ENCODE measurements around the gene NCKAP5. TPM values are rescaled to one million over a fixed set of nuclear protein-coding genes. Genes with fewer than 3 reads are reported as not detected.

The NCKAP5 gene
- total RNA-seq, 1 experiment from 2014 or later = 3.2 TPM

GRCh38 chr2:132719480-132719879, 848.8 kb downstream of the NCKAP5 start:
- POLR2A ChIA-PET (ENCODE audit: unreplicated experiment) = no interaction called here
- Histone ChIP-seq H3K79me2 (ENCODE audit: low read length) (no peaks in the 10 kb centered on the region), H3K4me1 (ENCODE audit: insufficient read depth, low read length) (peaks cover 6% of the 10 kb centered on the region; the same call in 1 of the 2 replicates), H3K4me3 (ENCODE audit: low read length) (no peak overlapping the region), H4K20me1 (ENCODE audit: low read length) (no peaks in the 10 kb centered on the region), H3K9me3 (ENCODE audit: low read length) (no peaks in the 10 kb centered on the region), H3K4me2 (ENCODE audit: low read length) (no peak overlapping the region), H2AFZ (ENCODE audit: low read length) (no peak overlapping the region), H3K36me3 (ENCODE audit: low read depth, low read length) (no peaks in the 10 kb centered on the region), H3K9ac (ENCODE audit: low read length) (no peak overlapping the region), H3K27me3 (ENCODE audit: low read length) (no peaks in the 10 kb centered on the region), H3K9me2 (replicated peaks; ENCODE audit: low read length) (no peaks in the 10 kb centered on the region), H3K27ac (ENCODE audit: low read length) (no peak overlapping the region), H3F3A (ENCODE audit: low read length, unreplicated experiment) (no peaks in the 10 kb centered on the region)
- intact Hi-C loops (cut with micrococcal nuclease) = no loop called here
- ATAC-seq (no peak), DNase-seq (no peak)
- BruUV-seq (replicated peaks) = no TSS peak
- TF ChIP-seq CTCF (conservative IDR thresholded peaks at IDR 0.05; ENCODE audit: low read depth, low read length) (no peak), EZH2phosphoT487 (IDR thresholded peaks at IDR 0.05; ENCODE audit: borderline replicate concordance, low read length) (no peak), EZH2 (IDR thresholded peaks at IDR 0.05; ENCODE audit: low read length, unreplicated experiment) (no peak)
- CTCF ChIA-PET = no interaction called here

- H3F3A ChIP-seq (ENCODE audit: low read length, unreplicated experiment) = no peaks in the 10 kb centered on the region
- no TSS peak for BruUV-seq (replicated peaks)
- no peak for TF ChIP-seq CTCF (conservative IDR thresholded peaks at IDR 0.05; ENCODE audit: low read depth, low read length)
Observed at GRCh38 chr2:132716954-132717353, 851.3 kb downstream of the NCKAP5 start.

GRCh38 chr2:132715386-132716351, 852.6 kb downstream of the NCKAP5 start:
- ChIA-PET CTCF (no interaction called here), POLR2A (ENCODE audit: unreplicated experiment) (no interaction called here)
- Histone ChIP-seq H3K4me2 (ENCODE audit: low read length) (no peak overlapping the region), H2AFZ (ENCODE audit: low read length) (0 out of 2 replicates have a peak overlapping the region, but pooled peaks have one; percentile 23), H3K9me2 (replicated peaks; ENCODE audit: low read length) (no peaks in the 10 kb centered on the region), H3K36me3 (ENCODE audit: low read depth, low read length) (no peaks in the 10 kb centered on the region), H3K27ac (ENCODE audit: low read length) (no peak overlapping the region), H3K9me3 (ENCODE audit: low read length) (no peaks in the 10 kb centered on the region), H3F3A (ENCODE audit: low read length, unreplicated experiment) (no peaks in the 10 kb centered on the region), H3K79me2 (ENCODE audit: low read length) (no peaks in the 10 kb centered on the region), H3K27me3 (ENCODE audit: low read length) (no peaks in the 10 kb centered on the region), H3K4me3 (ENCODE audit: low read length) (no peak overlapping the region), H3K4me1 (ENCODE audit: insufficient read depth, low read length) (peaks cover 6% of the 10 kb centered on the region; the same call in 1 of the 2 replicates), H3K9ac (ENCODE audit: low read length) (no peak overlapping the region), H4K20me1 (ENCODE audit: low read length) (no peaks in the 10 kb centered on the region)
- intact Hi-C loops (cut with micrococcal nuclease) = no loop called here
- no peak for TF ChIP-seq EZH2phosphoT487 (IDR thresholded peaks at IDR 0.05; ENCODE audit: borderline replicate concordance, low read length)
- TF ChIP-seq EZH2 (IDR thresholded peaks at IDR 0.05; ENCODE audit: low read length, unreplicated experiment) = no peak
- no peak for TF ChIP-seq CTCF (conservative IDR thresholded peaks at IDR 0.05; ENCODE audit: low read depth, low read length)
- DNase-seq = peak; percentile 53
- BruUV-seq (replicated peaks) = no TSS peak
- peak; percentile 79 for ATAC-seq

More at GRCh38 chr2:132716954-132717353, 851.3 kb downstream of the NCKAP5 start:
- DNase-seq (no peak), ATAC-seq (no peak)
- intact Hi-C loops (cut with micrococcal nuclease) = no loop called here
- H4K20me1 ChIP-seq (ENCODE audit: low read length) = no peaks in the 10 kb centered on the region
- H3K9me3 ChIP-seq (ENCODE audit: low read length) = no peaks in the 10 kb centered on the region
- H3K4me2 ChIP-seq (ENCODE audit: low read length) = no peak overlapping the region
- ChIA-PET POLR2A (ENCODE audit: unreplicated experiment) (no interaction called here), CTCF (no interaction called here)
- no peaks in the 10 kb centered on the region for H3K36me3 ChIP-seq (ENCODE audit: low read depth, low read length)
- H3K4me3 ChIP-seq (ENCODE audit: low read length) = no peak overlapping the region
- no peaks in the 10 kb centered on the region for H3K79me2 ChIP-seq (ENCODE audit: low read length)
- no peak overlapping the region for H3K27ac ChIP-seq (ENCODE audit: low read length)
- no peak overlapping the region for H2AFZ ChIP-seq (ENCODE audit: low read length)
- no peak overlapping the region for H3K9ac ChIP-seq (ENCODE audit: low read length)
- H3K9me2 ChIP-seq (replicated peaks; ENCODE audit: low read length) = no peaks in the 10 kb centered on the region
- no peaks in the 10 kb centered on the region for H3K27me3 ChIP-seq (ENCODE audit: low read length)
- H3K4me1 ChIP-seq (ENCODE audit: insufficient read depth, low read length) = peaks cover 6% of the 10 kb centered on the region; the same call in 1 of the 2 replicates

Data from PC-3 (cell line).